ENCODE data around the gene APBB1IP.

The APBB1IP gene

GRCh38 chr10:26612151-26612915, 174.2 kb downstream of the APBB1IP start:
- Histone ChIP-seq H3K9ac (ENCODE audit: low read length) (no peak overlapping the region), H3K4me3 (ENCODE audit: low read length) (no peak overlapping the region), H3K9me3 (ENCODE audit: control insufficient read depth, low read length) (no peaks in the 10 kb centered on the region), H3K4me1 (ENCODE audit: control insufficient read depth, insufficient read depth, low read length) (no peaks in the 10 kb centered on the region), H3K36me3 (ENCODE audit: control insufficient read depth, insufficient read depth, low read length, severe bottlenecking) (no peaks in the 10 kb centered on the region), H3K27me3 (replicated peaks; ENCODE audit: control insufficient read depth, insufficient read depth, low read length) (peaks cover 3% of the 10 kb centered on the region)
- no peak for DNase-seq (ENCODE audit: low read depth)
